NCI-H524 (cell line): ENCODE results near the gene CPTP.
A peak's percentile ranks its signal among the peaks of the same experiment; 100 is the strongest.

ENCODE experiments used
- DNase-seq, 2 experiments: peaks; one replicate each; lab custom pipeline; 2025; lab: John Stamatoyannopoulos, UW

Gene CPTP

DNA sequence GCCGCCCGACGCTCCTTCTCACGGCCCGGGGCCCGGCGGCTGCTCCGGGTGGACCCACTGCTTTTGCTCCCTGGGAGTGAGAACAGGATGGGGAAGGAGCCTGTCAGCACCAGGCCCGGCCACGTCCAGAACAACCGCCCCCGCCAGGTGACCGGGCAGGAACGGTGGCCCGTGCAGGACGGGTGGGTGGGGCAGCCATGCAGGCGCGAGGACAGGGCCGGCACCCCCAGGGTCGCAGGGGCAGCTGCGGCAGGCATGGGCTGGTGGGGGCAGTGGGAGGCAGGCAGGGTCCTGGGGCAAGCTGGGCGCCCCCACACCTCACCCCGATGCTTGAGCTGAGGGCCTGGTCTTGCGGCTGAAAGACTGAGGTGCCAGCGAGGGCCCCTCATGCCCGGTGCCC lies 11.8 kb downstream of the CPTP start:
- no peak for DNase-seq

DNA sequence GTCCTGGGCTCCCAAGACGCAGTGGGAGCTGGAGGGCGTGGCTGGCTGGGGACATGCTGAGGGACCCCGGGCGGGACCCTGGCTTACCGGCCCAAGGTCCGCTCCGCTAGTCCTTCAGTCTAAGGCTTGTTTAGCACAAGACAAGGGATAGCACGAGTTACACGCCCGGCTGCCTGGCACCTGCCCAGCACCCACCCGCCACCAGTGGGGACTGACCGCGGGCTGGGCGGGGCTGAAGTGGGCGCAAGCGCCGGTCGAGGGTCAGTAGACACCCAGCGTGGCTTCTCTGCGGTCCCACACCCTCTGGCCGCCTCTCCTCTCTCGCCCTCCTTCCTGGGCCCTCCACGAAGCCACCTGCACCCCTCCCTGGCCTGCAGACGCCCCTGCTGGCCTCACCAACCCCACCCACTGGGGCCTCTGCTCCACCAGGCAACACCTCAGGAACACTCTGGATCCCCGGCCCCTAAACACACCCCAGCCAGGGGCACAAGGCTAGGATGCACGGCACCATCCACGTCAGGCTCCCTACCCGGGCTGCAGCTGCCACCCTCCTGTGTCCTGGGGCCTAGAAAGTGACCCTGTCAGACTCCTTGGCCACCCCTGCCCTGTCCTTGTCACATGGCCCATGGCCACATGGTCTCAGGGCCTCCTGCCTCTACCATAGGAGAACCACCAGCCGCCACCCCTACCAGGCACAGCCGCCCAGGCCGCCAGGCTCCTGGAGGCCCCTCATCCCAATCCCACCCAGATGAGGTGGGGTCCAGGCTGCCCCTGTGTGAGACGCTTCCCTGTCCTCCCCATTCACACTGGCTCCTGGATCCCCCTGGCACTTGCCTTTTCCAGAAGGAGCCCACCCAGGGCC lies 12.6 kb downstream of the CPTP start:
- no peak for DNase-seq

DNA sequence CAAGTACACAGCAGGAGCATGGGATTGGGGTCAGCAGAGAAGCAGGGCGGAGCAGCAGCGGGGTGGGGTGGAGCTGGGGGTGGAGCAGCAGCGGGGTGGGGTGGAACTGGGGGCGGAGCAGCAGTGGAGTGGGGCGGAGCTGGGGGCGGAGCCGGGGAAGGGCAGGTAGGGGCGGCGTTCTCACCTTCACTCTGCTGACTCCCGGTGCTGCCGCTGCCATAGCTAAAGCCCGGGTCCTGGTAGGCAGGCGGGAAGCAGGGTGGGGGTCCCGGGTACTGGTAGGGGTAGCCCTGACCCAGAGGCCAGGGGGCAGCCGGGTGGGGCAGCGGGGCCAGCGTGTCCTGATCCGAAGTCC lies 13.2 kb downstream of the CPTP start:
- DNase-seq = no peak

DNA sequence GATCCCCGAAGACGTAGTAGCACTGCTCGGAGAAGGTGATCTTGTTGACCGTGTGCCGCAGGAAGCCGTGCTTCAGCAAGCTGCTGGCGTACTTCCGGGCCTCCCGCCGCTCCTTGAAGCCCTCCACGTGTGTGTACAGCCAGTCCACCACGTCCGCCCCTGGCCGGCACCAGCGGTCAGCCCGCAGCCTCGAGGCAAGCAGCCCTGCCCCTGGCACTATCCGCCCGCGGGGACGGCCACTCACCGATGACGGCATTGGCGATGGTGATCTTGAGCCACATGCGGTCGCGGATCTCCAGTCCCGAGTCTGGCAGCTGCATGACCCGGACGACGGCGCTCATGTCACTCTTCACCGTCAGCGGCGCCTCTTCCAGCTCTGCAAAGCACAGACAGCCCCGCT lies 13.7 kb downstream of the CPTP start:
- no peak for DNase-seq

DNA sequence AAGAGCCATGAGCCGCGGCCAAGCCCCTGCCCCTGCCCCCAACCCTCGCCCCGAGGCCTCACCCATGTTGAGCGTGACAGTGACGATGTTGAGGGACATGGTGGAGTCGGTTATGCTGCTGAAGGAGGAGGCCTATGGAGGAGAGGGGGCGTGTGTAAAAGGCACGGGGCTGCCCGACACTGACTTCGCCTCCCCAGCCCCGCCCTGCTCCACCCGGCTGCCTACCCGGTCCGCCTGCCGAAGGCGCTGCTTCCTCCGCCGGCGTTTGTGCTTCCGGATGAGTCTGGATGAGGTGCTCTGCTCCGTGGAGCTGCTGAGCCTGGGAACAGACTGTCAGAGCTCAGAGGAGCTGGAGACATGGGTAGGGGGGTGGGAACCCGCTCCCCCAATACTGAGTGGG lies 15.6 kb downstream of the CPTP start:
- DNase-seq = no peak

DNA sequence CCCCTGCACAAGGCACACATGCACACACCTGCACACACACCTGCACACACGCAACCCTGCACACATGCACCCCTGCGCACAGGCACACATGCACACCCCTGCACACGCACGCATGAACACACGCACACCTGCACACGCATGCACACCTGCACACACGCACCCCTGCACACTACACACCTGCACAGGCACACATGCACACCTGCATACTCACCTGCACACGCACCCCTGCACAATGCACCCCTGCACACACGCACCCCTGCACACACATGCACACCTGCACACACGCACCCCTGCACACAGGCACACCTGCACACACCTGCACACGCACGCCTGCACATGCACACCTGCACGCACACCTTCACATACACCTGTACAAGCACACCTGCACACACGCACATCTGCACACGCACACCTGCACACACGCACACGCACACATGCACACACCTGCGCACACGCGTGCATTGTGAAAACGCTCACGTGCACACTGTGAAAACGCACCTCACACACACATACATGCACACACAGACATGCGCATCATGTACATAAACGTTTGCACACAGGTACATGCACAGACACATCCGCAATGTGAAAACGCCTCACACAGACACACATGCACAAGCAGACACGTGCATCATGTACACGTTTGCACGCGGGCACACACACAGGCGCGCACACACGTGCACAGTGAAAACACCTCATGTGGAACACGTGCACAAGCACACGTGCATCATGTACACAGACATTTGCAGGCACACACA lies 16.4 kb downstream of the CPTP start:
- DNase-seq = no peak

DNA sequence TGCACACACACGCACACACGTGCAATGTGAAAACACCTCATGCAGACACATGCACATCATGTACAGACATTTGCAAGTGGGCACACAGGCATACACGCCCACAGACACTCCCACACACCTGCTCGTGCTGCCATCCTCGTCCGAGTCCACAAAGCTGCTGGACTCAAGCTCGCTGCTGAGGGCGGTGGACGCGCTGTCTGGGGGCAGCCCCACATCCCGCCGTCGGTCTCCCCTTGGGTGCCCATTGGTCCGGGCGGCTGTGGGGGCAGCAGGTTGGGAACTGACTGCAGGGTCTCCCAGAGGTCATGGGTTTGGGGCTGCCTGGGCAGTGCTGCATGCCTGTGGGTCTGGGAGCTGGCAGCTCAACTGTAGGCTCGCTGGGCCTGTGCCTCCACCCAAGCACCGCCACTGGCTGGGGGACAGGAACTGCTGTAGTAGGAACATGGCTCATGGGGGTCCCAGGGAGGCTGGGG lies 17.0 kb downstream of the CPTP start:
- DNase-seq = no peak

DNA sequence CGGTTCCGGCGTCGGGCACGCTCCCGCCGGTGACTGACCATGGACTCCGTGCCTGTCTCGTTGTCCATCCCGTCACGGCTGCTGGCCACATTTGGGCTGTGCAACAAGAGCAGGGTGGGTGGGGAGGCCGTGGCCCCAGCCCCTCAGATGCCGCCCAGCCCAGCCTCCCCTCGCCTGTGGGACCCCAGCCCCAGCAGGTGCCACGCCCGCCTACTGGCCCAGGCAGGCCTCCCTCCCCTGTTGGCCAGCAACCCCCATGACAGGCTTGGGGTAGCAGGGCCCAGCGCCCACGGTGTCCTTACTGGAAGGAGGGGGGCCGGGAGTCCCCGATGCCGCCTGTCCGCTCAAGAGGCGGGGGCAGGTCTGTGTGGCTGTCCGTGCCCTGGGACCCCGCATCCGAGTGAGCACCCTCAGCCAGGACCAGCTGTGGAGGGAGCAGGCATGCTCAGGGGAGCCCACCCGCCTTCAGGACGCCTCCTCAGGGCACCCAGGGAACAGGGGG lies 17.5 kb downstream of the CPTP start:
- DNase-seq = no peak

DNA sequence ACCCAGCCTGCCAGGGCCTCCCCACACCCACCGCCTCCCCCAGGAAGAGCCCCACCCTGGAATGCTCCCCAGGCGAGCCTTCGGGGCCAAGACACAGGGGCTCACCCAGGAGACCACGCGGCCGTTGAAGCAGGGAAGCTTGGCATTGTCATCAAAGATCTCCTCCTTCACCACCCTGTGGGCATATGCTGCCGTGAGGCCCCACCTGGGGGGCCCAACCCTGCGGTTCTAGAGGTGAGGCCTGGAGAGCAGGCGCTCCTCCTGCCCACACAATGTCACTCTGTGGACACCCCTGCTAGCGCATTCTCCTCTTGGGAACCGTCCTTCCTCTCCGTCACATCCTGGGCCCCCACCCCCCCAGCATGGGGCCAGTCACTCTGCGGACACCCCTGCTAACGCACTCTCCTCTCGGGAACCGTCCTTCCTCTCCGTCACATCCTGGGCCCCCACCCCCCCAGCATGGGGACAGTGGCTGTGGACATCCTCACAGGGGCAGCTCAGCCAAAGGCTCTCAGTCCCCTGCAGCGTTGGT lies 18.0 kb downstream of the CPTP start:
- no peak for DNase-seq

DNA sequence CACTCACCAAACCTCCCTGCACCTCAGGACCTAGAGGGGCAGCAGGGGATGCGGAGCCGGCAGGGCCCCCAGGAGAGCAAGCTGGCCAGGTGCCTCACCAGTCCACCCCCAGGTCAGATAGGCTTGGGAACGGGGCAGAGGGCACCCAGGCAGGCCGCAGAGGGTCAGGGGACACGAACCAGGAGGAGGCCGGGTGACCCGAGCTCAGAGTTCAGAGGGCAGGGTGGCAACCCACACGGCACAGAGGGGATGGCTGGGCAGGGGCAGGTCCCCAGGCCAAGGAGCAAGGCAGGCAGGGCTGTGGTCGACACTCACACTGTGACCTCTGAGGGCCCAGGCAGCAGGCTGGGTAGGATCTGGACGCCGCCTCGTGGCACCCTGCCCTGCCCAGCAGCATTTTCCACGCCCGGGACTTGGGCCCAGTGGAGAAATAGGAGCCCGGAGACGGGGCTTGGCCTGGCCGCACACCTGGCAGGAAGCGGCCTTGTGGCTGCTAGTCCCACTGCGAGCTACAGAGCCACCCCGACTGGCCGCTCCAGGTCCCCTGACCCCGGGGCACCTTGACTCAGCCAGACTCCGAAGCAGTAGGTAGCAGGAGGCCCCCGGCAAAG lies 19.3 kb downstream of the CPTP start:
- DNase-seq = no peak

DNA sequence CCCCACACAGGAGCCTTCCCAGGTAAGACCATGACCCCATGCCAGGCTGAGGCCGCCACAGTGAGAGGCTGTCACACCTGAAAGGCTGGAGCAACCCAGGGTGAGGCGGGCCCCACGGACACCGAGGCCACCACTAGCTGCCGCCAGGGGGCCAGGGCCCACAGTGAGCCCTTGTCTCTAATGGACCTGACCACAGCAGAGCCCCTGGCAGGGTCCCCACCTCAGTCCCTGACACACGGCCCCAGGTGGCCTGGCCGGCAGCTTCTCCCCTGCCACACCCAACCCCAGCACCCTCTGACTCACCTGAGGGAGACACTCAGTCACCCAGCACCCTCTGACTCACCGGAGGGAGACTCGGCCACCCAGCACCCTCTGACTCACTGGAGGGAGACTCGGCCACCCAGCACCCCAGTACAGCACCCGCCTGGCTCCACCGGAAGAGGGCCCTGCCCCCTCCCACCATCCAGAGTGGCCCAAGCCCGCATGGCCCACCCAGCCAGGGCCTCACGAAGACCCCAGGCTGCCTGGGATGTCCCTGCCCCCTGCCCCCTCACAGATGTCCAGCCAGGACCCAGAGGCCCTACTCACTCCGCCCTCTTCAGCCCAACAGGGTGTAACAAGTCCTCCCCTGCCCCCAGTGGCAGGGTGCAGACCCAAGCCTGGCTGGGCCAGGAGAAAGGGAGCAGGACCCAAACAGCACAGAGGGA lies 20.2 kb downstream of the CPTP start:
- no peak for DNase-seq

DNA sequence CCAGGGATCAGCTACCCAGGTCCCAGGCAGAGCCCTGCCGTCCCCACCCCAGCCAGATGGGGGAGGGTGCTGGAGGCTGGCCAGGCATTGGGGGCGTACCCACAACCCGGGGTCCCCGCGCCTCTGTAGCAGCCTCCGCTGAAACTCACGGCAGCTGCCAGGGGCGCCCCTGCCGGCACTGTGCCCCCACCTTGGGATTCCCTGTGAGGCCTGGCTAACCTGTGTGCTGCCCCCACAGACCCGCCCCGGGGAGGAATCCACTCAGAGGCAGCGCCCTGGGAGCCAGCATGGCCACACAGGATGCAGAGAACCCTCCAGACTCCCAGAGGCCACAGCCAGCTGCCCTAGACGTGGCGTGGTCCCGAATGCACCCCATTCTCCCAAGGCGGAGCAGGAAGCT lies 20.8 kb downstream of the CPTP start:
- no peak for DNase-seq

DNA sequence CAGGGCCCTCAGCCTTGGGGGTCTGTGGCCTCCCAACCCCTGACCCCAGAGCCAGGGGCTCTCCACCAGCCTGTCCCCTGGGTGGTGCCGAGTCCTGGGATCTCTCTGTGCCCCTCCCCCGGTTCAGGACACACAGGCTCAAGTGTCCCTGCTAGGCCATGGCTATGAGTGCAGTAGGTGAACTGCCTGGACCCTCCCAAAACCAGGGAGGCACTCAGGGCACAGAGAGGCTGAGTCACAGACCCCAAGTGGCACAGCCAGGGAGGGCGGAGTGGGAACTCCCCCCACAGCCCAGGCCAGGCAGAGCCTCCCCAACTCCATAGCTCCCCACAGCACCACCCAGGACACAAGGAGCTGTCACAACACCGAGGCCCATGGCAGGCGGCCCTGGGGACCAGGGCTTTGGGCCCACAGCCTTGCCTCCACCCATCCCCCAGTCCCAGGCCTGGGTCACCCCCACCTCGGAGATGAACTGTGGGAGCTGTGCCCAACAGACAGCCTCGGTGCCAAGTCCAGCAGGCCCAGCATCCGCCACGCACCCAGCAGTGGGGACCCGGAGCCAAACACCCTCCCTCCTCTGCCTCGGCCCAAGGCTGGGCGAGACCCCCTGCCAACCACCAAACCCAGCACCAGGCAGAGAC lies 21.4 kb downstream of the CPTP start:
- no peak for DNase-seq

DNA sequence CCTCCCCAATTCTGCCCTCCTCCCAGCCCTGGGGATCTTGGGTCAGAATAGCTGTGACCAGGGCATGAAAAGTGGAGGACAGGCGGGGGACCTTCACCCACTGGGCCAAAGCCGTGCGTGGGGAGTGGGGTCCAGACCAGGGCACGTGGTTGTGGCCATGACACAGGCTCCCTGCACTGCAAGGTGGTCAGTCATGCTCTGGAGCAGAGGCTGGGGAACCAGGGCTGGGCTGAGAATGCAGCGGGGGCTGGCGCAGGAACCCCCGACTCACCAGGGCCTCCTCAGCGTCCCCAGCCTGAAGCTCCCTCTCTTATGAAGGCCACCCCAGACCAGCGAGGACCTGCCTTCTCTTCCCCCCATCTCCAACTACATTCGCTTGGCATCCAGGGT lies 21.9 kb downstream of the CPTP start:
- DNase-seq = no peak

DNA sequence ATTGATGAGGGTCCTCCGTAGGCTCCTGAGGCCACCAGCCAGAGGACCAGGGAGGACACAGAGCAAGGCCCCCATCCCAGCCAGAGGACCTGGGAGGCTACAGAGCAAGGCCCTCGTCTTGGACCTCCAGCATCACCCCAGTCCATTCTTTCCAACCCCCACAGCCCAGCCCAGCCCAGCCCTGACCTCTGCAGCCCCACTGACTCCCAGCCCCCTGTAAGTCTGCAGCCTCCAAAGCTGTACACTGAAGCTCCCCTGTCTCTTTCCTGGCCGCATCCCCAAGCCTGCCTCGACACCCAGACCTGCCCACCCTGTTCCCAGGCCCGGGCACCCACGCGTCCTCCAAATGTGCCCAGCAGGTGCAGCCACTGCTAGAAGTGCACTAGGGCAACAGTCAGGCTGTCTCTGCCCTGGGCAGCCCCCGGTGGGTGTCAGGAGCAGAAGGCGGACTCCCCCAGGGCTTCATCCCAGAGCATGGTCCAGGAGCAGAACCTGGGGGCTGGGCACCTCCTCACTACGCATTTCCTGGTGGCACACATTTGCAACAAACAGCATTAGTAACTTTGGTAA lies 22.5 kb downstream of the CPTP start:
- DNase-seq = no peak

DNA sequence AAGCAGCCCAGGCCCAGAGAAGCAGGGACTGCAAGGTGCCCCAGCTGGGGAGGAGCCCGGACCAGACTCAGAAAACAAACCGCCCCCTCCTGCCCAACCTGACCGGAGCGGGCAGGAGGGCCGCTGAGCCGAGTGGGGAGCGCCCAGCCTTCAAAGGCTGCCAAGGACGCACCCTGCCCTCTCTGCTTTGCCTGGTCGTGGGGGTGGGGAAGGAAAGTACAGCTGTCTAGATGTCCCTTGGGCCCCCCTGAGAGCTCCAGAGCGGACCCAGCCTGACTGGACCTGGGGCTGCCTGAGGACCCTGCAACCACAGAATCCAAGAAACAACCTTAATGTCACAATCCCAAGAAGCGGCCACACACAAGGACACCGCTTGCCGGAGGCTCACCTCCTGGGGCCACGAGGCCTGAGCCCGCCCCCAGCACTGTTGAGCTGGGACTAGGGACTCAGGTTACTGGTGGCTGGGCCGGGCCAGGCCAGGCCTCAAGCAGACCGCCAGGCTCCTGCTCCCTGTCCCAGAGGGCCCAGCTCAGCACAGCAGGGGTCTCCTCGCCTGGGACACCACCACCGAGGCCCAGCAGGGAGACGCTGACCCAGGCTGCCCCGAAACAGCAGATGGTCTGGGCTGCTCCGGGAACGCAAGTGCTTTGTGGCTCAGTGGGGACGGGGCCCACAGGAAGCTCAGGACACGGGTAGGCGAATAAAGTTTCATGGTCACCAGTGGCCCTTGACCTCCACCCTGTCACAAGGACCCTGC lies 23.2 kb downstream of the CPTP start:
- DNase-seq = no peak

DNA sequence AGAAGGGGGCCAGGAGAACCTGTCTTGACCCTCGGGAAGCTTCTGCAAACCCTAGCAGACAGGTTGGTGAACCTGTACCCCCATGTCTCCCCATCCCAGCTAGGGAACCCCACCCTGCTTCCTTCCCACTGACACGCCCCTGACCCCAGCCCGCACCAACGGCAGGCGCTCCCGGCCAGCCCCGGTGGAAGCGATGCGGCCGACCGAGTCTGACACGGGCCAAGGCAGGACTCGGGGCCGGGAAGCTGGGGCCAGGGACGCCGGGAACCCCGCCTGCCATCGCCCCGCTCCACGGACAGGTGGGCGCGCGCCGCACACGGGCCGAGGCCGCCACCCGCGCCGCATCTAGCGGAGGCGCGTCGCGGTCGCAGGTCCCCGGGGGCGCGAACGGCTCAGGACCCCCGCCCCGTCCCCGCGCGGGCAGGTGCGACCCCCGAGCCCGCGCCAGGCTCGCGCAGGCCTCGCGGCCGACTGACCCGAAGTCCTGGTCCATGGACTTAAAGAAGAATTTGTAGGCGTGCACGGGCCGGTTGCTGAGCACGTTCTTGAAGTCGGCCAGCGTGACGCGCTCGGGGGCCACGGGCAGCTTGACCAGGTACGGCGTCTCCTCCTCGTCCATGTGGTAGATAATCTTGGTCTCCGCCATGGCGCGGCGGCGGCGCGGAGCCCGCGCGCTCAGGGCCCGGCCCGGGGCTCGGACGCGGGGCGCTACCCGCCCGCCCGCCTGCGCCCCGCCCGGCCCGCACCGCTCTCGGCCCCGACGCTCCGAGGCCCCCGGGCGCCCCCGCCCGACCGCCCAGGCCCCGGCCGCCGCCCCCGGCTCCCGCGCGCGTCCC lies 24.0 kb downstream of the CPTP start:
- no peak for DNase-seq

DNA sequence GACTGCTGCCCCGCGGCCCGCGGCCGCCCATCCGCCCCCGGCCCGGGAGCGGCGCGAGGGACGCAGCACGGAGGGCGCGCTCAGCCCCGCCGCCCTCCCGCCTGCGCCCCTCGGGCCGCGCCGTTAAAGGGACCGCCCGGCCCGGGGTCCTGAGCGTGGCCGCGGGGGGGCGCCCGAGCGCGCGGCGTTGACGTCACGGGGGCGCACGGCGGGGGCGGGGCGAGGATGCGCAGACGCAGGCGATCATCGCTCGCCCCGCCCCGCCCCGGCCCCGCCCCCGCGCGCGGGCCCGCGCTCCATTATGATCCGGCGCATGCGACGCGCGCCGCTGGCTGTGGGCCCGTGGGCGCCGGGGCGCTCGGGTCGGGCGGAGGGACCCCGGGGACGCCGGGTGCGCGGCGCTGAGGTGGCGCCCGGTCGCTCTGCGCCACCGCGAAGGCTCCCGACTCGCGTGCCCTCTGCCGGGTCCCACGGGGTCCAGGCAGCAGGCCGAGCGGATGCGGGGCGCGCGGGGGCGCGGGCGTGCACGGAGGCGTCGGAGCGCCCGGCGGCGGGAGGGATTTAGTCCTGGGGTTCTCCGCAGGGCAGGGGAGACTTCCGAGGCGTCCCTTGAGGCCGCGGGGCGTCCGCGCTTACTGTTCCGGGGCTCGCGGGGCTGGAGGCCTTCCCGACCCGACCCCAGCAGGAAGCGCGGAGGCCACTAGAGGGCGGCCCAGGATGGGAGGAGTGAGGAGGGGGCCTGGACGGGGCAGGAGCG lies 24.8 kb downstream of the CPTP start, which contains the start of gene DVL1:
DVL1 (minus strand) TSS at position 163 of the 757 bp plus-strand sequence. CDS start 353 bp downstream, outside the sequence.
- peak; percentile 24 to 48 for DNase-seq
